Gastroesophageal sphincter (tissue), 3 donors: ENCODE measurements around the gene TULP4.

Experiments
- CTCF ChIP-seq, 4 experiments: fragments of 200-600 bp in 2 of 4; fragments of 450-650 bp in 2 of 4; sonication (generic) in 1 of 4; IDR thresholded peaks; one replicate each; pipeline ENCODE4 v1.5.1; 2017 to 2019; ENCODE audit warnings: antibody characterized with exemption in 4 of 4, mild to moderate bottlenecking in 2 of 4, moderate library complexity in 2 of 4
- POLR2A ChIP-seq, 2 donors: fragments of 450-650 bp; IDR thresholded peaks; one replicate each; pipeline ENCODE4 v1.6.1; 2017; ENCODE audit warnings: antibody characterized with exemption in 2 of 2, mild to moderate bottlenecking in 2 of 2, moderate library complexity in 1 of 2

GRCh38 chr6:158509465-158509864 lies 197.2 kb downstream of the TULP4 start:
- TF ChIP-seq CTCF (IDR thresholded peaks at IDR 0.05) (no peak), POLR2A (IDR thresholded peaks at IDR 0.05) (no peak)
